Ascending aorta (tissue), 2 donors: Measurements from ENCODE around the gene PCDH1. TPM values are rescaled to one million over a fixed set of nuclear protein-coding genes. Genes with fewer than 3 reads are reported as not detected.
A peak's percentile ranks its signal among the peaks of the same experiment; 100 is the strongest.

Experiments used
- DNase-seq, 2 donors: peaks; one replicate each; pipeline ENCODE4 v3.0.0-alpha.2; 2019; ENCODE audit warnings: low spot score in 2 of 2
- H3K27ac ChIP-seq, 2 donors: fragments of 200-600 bp; sonication (generic); one replicate each; pipeline ENCODE4 v1.5.1; 2016 to 2017; ENCODE audit warnings: mild to moderate bottlenecking in 1 of 2
- H3K27me3 ChIP-seq: fragments of 200-600 bp; sonication (generic); one replicate; pipeline ENCODE4 v1.5.1; 2017
- H3K36me3 ChIP-seq, 2 donors: fragments of 200-600 bp; sonication (generic); one replicate each; pipeline ENCODE4 v1.5.1; 2016
- H3K4me1 ChIP-seq, 2 donors: fragments of 200-600 bp; sonication (generic); one replicate each; pipeline ENCODE4 v1.5.1; 2016 to 2017; ENCODE audit warnings: mild to moderate bottlenecking in 1 of 2
- H3K4me3 ChIP-seq, 2 donors: fragments of 200-600 bp; sonication (generic); one replicate each; pipeline ENCODE4 v1.5.1; 2016 to 2017; ENCODE audit warnings: mild to moderate bottlenecking in 1 of 2
- H3K9me3 ChIP-seq, 2 donors: fragments of 200-600 bp; sonication (generic); one replicate each; pipeline ENCODE4 v1.5.1; 2016
- intact Hi-C: fragments of 100-400 bp; cut with DNase I; formaldehyde crosslinking; loops from one replicate; pipeline ENCODE4 v1.15.1; 2023
- total RNA-seq: library from RNA; depleted of rRNA; stranded (reverse); fragments of >200 nt; gene quantifications from one replicate; pipeline ENCODE4 v1.1.0, GENCODE V29; 2016
- TF ChIP-seq, protein P1 (sequence below), 3 experiments: fragments of 200-600 bp in 2 of 3; fragments of 450-650 bp in 1 of 3; sonication (generic) in 2 of 3; IDR thresholded peaks; one replicate each; pipeline ENCODE4 v1.5.1; 2016 to 2019; ENCODE audit warnings: antibody characterized with exemption in 3 of 3, mild to moderate bottlenecking in 1 of 3, moderate library complexity in 1 of 3

PCDH1 gene
- total RNA-seq, 1 donor from 2014 or later, result 165 TPM

DNA sequence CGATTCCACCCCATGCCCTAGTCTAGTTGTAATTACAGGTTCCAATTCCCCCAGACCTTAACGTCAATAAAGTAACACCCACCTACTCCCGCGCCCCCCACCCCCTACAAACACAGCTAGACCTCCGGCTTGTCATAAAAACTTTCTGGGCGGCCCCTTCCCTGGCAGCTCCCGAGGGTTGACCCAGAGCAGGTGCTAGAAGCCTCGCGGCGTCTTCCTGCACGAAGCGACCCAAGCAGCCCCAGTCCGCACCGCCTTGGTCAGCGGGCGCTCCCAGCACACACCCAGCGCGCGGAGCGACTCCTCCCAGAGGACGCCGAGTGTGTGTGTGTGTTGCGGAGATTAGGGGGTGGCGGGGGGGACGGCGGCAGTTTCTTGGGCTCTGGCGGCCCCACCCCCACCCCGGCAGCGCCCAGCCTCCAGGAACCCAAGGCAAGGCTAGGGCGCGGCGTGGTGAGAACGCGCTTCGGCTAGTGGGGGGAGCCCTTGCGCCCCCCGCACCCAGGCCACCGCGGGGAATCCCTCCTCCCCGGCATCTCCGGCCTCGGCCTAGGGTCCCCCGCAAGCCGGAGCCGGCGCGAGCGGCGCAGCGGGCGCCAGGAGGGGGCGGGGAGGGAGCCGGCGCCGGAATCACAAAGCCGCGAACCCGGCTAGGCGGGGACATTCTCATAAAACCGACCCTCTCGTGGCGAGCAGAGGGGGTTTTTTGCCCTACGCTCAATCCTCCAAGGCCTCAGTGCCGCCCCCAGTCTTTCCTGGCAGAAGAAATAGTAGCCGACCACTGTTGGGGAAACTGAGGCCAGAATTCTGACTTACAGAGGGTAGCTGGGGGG lies 2.2 kb downstream of the PCDH1 start:
- TF ChIP-seq, protein P1, sequence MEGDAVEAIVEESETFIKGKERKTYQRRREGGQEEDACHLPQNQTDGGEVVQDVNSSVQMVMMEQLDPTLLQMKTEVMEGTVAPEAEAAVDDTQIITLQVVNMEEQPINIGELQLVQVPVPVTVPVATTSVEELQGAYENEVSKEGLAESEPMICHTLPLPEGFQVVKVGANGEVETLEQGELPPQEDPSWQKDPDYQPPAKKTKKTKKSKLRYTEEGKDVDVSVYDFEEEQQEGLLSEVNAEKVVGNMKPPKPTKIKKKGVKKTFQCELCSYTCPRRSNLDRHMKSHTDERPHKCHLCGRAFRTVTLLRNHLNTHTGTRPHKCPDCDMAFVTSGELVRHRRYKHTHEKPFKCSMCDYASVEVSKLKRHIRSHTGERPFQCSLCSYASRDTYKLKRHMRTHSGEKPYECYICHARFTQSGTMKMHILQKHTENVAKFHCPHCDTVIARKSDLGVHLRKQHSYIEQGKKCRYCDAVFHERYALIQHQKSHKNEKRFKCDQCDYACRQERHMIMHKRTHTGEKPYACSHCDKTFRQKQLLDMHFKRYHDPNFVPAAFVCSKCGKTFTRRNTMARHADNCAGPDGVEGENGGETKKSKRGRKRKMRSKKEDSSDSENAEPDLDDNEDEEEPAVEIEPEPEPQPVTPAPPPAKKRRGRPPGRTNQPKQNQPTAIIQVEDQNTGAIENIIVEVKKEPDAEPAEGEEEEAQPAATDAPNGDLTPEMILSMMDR (IDR thresholded peaks at IDR 0.05), result no peak
- Histone ChIP-seq H3K9me3 (no peaks in the 10 kb centered on the region), H3K36me3 (no peaks in the 10 kb centered on the region), H3K27me3 (peaks cover 9% of the 10 kb centered on the region), H3K4me1 (peaks cover 9 to 28% of the 10 kb centered on the region in 2 donors), H3K4me3 (peak overlapping the region; percentile 70 to 77), H3K27ac (peak overlapping the region in 1 of 2 donors; percentile 46)
- DNase-seq, result peak in 1 of 2 donors; percentile 64
- intact Hi-C loops, result loop anchor here (5.0 kb wide), 1 partner anchor 86 kb away; no protein-coding TSS in a partner anchor

DNA sequence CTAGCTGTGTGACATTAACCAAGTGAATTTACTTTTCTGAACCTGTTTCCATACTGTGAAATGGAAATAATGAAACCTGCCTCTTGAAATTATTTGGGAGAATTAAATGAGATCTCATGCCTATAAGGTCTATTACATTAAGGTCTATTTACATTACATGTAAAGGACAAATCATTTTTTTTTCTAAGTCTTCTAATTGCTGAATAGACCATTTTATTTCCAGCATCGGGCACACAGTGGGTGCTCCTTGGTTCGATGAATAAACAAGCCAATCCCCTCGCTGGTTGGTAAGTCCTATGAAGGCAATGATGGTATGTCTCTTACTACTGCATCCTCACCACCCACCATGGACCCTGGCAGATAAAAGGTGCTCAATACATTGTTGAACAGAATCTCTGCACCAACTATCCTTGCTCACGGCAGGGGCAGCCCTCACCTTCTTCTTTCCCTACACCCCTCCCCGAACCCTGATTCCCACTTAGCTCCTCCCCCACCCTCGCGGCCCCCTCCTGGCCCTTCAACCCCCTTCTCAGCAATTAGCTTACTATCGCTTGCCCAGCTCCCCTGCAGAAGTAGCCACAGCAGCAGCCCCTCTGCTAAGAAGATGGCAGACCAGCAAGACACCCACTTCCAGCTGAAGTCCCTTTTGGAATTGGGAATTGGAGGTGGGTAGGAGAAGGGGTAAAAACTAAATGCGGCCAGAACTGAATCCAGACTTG lies 3.0 kb downstream of the PCDH1 start:
- peaks cover 9 to 28% of the 10 kb centered on the region in 2 donors for H3K4me1 ChIP-seq
- DNase-seq, result peak in 1 of 2 donors; percentile 40
- no peak overlapping the region for H3K27ac ChIP-seq

DNA sequence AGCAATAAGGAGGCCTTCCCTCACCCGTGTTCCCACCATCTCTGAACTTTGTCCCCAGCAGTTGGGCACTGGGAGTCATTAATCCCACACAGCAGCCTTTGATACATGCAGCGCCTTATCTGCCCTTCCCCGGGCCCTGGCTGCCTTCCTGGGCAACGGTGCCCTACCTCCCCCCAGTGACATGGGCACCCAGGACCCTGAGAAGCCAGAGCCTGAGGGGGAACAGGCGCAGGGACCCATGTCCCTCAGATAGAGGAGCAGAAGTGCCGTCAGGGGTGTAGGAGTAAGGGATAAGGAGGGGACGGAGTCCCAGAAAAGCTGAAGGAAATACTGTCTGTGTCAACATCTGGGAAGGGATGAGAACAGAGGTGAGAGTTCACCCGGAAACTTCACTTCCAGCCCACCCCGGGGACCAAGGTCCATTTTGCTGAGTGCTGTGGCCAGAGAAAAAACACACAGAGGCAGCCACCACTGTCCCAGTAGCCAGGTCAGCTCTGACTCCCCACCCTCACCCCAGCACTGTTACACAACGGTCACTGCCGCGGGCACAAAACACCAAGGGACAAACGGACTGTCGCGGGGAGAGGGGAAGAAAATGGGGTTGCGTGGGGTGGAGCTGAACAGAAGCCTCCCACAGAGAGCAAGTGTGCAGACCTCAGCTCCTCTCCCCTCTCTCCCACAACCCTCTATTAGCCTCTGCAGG lies 3.8 kb downstream of the PCDH1 start:
- intact Hi-C loops, result no loop called here
- no peaks in the 10 kb centered on the region for H3K9me3 ChIP-seq
- H3K4me3 ChIP-seq, result no peak overlapping the region
- peaks cover 9% of the 10 kb centered on the region for H3K27me3 ChIP-seq
- H3K27ac ChIP-seq, result no peak overlapping the region
- no peaks in the 10 kb centered on the region for H3K36me3 ChIP-seq
- TF ChIP-seq, protein P1 (IDR thresholded peaks at IDR 0.05), result no peak
- peaks cover 9 to 28% of the 10 kb centered on the region in 2 donors for H3K4me1 ChIP-seq
- DNase-seq, result peak in 1 of 2 donors; percentile 58

More for the DNA sequence above, 3.0 kb downstream of the PCDH1 start:
- Histone ChIP-seq H3K27me3 (peaks cover 9% of the 10 kb centered on the region), H3K36me3 (no peaks in the 10 kb centered on the region), H3K9me3 (no peaks in the 10 kb centered on the region), H3K4me3 (peak overlapping the region; percentile 70 to 77)
- intact Hi-C loops, result loop anchor here (5.0 kb wide), 1 partner anchor 87 kb away; no protein-coding TSS in a partner anchor
- TF ChIP-seq, protein P1 (IDR thresholded peaks at IDR 0.05), result no peak

DNA sequence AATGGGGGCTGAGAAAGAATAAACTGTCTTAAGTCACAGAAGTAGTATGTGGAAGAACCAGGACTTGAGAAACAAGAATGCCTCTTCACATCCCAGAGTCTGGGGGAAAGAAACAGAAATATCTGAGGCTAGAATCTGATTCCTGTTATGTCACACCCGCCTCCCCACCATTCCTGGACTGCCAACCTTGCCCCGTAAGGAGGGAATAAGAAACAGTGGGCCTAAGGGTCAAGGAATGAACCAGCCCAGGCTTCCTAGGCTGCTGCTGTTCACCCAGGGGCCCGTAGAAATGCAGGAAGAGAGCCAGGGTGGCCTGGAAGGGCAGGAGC lies 4.3 kb downstream of the PCDH1 start:
- peaks cover 9 to 26% of the 10 kb centered on the region in 2 donors for H3K4me1 ChIP-seq
- no peak overlapping the region for H3K27ac ChIP-seq
- H3K36me3 ChIP-seq, result no peaks in the 10 kb centered on the region
- no peaks in the 10 kb centered on the region for H3K9me3 ChIP-seq
- H3K4me3 ChIP-seq, result no peak overlapping the region
- no peak for DNase-seq
- intact Hi-C loops, result no loop called here
- TF ChIP-seq, protein P1 (IDR thresholded peaks at IDR 0.05), result no peak
- H3K27me3 ChIP-seq, result peaks cover 9% of the 10 kb centered on the region

DNA sequence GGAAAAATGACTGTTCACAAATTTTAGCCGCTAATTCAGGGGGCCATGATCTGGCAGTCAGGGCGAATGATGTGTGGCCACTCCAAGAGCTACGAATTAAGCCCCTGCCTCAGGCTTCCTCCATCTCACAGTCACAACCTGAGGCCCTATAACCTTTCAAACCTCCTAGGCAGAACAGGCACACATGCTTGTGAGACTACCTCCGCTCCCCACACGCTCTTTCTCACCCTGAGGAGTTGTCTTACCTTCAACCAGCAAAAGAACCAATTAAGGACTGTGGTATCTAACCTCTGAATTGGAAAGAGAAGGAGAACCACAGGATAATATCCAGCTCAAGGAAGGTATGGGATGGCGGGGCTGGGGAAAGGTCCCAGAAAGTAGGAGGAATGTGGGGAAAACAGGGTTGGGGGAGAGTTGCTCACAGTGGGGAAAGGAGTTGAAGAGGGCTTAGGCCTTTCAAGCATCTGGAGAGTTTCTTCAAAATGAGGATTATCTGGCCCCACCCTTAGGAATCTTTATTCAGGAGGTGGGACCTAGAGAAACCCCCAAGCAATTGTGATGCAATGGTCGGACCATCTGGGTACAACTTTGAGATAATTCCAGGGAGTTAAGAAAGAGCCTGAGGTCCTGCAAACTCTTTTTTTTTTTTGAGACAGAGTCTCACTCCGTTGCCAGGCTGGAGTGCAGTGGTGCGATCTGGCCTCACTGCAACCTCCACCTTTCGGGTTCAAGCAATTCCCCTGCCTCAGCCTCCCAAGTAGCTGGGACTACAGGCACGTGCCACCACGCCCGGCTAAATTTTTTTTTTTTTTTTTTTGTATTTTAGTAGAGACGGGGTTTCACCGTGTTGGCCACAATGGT lies 5.5 kb downstream of the PCDH1 start:
- TF ChIP-seq, protein P1 (IDR thresholded peaks at IDR 0.05), result no peak
- H3K4me1 ChIP-seq, result peaks cover 4 to 20% of the 10 kb centered on the region in 2 donors
- H3K27ac ChIP-seq, result no peak overlapping the region
- peak in 1 of 2 donors; percentile 4 for DNase-seq
- H3K4me3 ChIP-seq, result no peak overlapping the region
- H3K36me3 ChIP-seq, result no peaks in the 10 kb centered on the region
- no peaks in the 10 kb centered on the region for H3K9me3 ChIP-seq
- intact Hi-C loops, result no loop called here
- H3K27me3 ChIP-seq, result peaks cover 9% of the 10 kb centered on the region
